DOHH2 (cell line): Measurements from ENCODE around the gene NRK.

Experiments
- H3F3A ChIP-seq: fragments of 200-600 bp; sonication (generic), shearing (Covaris generic); 2 replicates; pipeline ENCODE4 v1.6.0; 2016; ENCODE audit warnings: antibody characterized with exemption, mild to moderate bottlenecking; ENCODE audit not compliant: control insufficient read depth, insufficient read depth
- H3K27ac ChIP-seq: fragments of 200-600 bp; sonication (generic); 2 replicates; pipeline ENCODE4 v1.5.1; 2014; ENCODE audit warnings: low read depth, mild to moderate bottlenecking, low read length, moderate library complexity
- H3K27me3 ChIP-seq: fragments of 200-600 bp; sonication (generic); 2 replicates; pipeline ENCODE4 v1.6.1; 2014; ENCODE audit warnings: mild to moderate bottlenecking, low read length, mixed read lengths; ENCODE audit not compliant: control insufficient read depth
- H3K36me3 ChIP-seq: fragments of 200-600 bp; sonication (generic); 2 replicates; pipeline ENCODE4 v1.6.1; 2014; ENCODE audit warnings: mild to moderate bottlenecking, low read length, moderate library complexity, mixed read lengths; ENCODE audit not compliant: control insufficient read depth
- H3K4me1 ChIP-seq: fragments of 200-600 bp; sonication (generic); 2 replicates; pipeline ENCODE4 v1.6.1; 2014; ENCODE audit warnings: mild to moderate bottlenecking, low read length, mixed read lengths; ENCODE audit not compliant: control insufficient read depth
- H3K4me2 ChIP-seq: fragments of 200-600 bp; sonication (generic); 2 replicates; pipeline ENCODE4 v1.6.0; 2014; ENCODE audit warnings: mild to moderate bottlenecking, low read length, moderate library complexity
- H3K4me3 ChIP-seq: fragments of 200-600 bp; sonication (generic); 2 replicates; pipeline ENCODE4 v1.5.1; 2014; ENCODE audit warnings: mild to moderate bottlenecking, low read length, mixed read lengths
- H3K79me2 ChIP-seq: fragments of 200-600 bp; sonication (generic); 2 replicates; pipeline ENCODE4 v1.6.1; 2014; ENCODE audit warnings: mild to moderate bottlenecking, low read length, mixed read lengths; ENCODE audit not compliant: control insufficient read depth
- H3K9me2 ChIP-seq: fragments of 200-600 bp; sonication (generic); replicated peaks from 2 replicates; pipeline ENCODE4 v1.6.1; 2014; ENCODE audit warnings: mild to moderate bottlenecking, low read length, mixed read lengths; ENCODE audit not compliant: control insufficient read depth
- H3K9me3 ChIP-seq: fragments of 200-600 bp; sonication (generic); 2 replicates; pipeline ENCODE4 v1.6.1; 2014; ENCODE audit warnings: antibody characterized with exemption, low read length, mixed read lengths; ENCODE audit not compliant: control insufficient read depth, insufficient read depth
- H4K20me1 ChIP-seq: fragments of 200-600 bp; sonication (generic); 2 replicates; pipeline ENCODE4 v1.6.0; 2014; ENCODE audit warnings: low read depth, mild to moderate bottlenecking, antibody characterized with exemption, low read length, moderate library complexity; ENCODE audit not compliant: control insufficient read depth, insufficient read depth
- EZH2phosphoT487 ChIP-seq: fragments of 200-600 bp; sonication (generic); IDR thresholded peaks from 2 replicates; pipeline ENCODE4 v1.6.1; 2017; ENCODE audit warnings: borderline replicate concordance, mild to moderate bottlenecking, antibody characterized with exemption, low read length, moderate library complexity, mixed read lengths
- TF ChIP-seq, protein P1 (sequence below): fragments of 200-600 bp; sonication (generic); IDR thresholded peaks from one replicate; pipeline ENCODE4 v1.5.1; 2014; ENCODE audit warnings: antibody characterized with exemption, mild to moderate bottlenecking, low read depth, low read length; ENCODE audit not compliant: poor library complexity, severe bottlenecking

Gene NRK

DNA sequence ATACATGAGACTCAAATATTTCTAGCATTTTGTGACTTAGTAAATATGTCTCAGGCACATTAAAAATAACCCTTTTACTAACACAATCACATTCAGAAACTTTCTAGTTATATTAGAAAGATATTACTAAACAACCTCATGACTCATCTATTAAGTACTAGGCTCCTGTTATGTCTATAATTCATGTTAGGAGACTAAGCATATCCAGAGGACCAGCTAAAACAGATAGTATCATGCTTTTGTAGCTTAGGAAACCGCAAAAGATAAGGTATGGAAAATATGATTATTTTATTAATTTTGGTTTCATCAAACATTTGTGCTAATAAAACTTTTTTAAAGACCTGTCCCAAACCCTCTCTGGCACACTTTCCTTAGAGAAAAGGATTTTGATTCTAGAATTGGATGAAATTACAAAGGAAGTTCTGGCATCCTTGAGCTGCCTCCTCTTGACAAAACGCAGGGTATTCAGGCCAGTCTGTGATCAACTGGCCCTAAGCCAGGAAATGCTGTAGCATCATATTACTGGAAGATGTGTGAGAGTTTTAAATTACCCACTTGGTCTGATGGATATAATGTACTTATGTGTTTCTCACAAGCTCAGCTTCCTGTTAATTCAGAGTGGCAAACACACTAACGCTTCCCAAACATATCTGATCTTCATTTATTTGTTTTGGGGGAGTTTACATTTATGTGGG lies 60.4 kb downstream of the NRK start:
- H3K79me2 ChIP-seq, result no peaks in the 10 kb centered on the region
- no peaks in the 10 kb centered on the region for H3K4me1 ChIP-seq
- H3K4me2 ChIP-seq, result no peak overlapping the region
- no peak overlapping the region for H3K27ac ChIP-seq
- H3K9me2 ChIP-seq, result no peaks in the 10 kb centered on the region
- no peaks in the 10 kb centered on the region for H3K36me3 ChIP-seq
- no peaks in the 10 kb centered on the region for H3K27me3 ChIP-seq
- H3F3A ChIP-seq, result no peaks in the 10 kb centered on the region
- H3K9me3 ChIP-seq, result no peaks in the 10 kb centered on the region
- TF ChIP-seq EZH2phosphoT487, result no peak
- TF ChIP-seq, protein P1, sequence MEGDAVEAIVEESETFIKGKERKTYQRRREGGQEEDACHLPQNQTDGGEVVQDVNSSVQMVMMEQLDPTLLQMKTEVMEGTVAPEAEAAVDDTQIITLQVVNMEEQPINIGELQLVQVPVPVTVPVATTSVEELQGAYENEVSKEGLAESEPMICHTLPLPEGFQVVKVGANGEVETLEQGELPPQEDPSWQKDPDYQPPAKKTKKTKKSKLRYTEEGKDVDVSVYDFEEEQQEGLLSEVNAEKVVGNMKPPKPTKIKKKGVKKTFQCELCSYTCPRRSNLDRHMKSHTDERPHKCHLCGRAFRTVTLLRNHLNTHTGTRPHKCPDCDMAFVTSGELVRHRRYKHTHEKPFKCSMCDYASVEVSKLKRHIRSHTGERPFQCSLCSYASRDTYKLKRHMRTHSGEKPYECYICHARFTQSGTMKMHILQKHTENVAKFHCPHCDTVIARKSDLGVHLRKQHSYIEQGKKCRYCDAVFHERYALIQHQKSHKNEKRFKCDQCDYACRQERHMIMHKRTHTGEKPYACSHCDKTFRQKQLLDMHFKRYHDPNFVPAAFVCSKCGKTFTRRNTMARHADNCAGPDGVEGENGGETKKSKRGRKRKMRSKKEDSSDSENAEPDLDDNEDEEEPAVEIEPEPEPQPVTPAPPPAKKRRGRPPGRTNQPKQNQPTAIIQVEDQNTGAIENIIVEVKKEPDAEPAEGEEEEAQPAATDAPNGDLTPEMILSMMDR, result no peak
- no peak overlapping the region for H3K4me3 ChIP-seq
- H4K20me1 ChIP-seq, result no peaks in the 10 kb centered on the region

GRCh38 chrX:105894721-105895120 lies 72.4 kb downstream of the NRK start:
- Histone ChIP-seq H3K27ac (no peak overlapping the region), H3K4me1 (no peaks in the 10 kb centered on the region), H3K36me3 (no peaks in the 10 kb centered on the region), H3K4me2 (no peak overlapping the region), H3K4me3 (no peak overlapping the region), H4K20me1 (no peaks in the 10 kb centered on the region), H3F3A (no peaks in the 10 kb centered on the region), H3K27me3 (no peaks in the 10 kb centered on the region), H3K9me2 (no peaks in the 10 kb centered on the region), H3K79me2 (no peaks in the 10 kb centered on the region), H3K9me3 (no peaks in the 10 kb centered on the region)
- no peak for TF ChIP-seq EZH2phosphoT487
- TF ChIP-seq, protein P1, result no peak

DNA sequence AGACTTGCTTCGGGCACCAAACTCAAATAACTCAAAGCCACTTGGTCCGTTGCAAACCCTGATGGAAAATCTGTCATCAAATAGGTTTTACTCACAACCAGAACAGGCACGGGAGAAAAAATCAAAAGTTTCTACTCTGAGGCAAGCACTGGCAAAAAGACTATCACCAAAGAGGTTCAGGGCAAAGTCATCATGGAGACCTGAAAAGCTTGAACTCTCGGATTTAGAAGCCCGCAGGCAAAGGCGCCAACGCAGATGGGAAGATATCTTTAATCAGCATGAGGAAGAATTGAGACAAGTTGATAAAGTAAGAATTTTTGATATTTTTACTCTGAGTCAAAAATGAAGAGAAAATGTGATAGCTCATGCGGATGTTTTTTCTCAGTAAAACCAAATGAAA lies 87.2 kb downstream of the NRK start:
- Histone ChIP-seq H3K9me2 (no peaks in the 10 kb centered on the region), H3K27me3 (no peaks in the 10 kb centered on the region), H3F3A (no peaks in the 10 kb centered on the region), H3K4me2 (no peak overlapping the region), H3K27ac (no peak overlapping the region), H3K79me2 (no peaks in the 10 kb centered on the region), H3K36me3 (no peaks in the 10 kb centered on the region), H3K4me1 (no peaks in the 10 kb centered on the region), H4K20me1 (no peaks in the 10 kb centered on the region), H3K4me3 (no peak overlapping the region), H3K9me3 (no peaks in the 10 kb centered on the region)
- no peak for TF ChIP-seq EZH2phosphoT487
- TF ChIP-seq, protein P1, result no peak
